Suppressor macrophage (primary cell): ENCODE measurements around the gene GNA12.
"Not testable (repeated sequence)": the region's sequence is repeated elsewhere in the genome, so short reads cannot be mapped to it uniquely, and the experiment has no call there.

Experiments used
- DNase-seq, 4 experiments: peaks; one replicate each; pipeline ENCODE4 v3.0.0-alpha.2; 2020 to 2022

Gene GNA12

DNA sequence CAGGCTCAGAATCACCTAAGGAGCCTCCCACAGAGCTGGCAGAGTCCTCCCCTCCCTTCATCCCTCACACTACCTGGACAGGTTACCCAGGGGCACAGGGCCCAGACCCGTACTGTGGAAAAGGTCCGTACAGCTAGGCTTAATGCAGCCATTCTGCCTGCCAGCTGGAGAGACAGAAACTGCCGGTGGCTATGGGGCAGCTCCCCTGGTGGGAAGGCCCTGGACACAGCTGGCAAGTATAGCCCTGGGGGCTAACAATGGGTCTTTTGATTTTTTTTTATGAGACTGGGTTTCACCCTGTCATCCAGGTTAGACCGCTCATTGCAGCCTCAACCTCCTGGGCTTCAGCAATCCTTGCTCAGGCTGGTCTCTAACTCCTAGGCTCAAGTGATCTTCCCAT, 68.3 kb downstream of the GNA12 start:
- no peak for DNase-seq

DNA sequence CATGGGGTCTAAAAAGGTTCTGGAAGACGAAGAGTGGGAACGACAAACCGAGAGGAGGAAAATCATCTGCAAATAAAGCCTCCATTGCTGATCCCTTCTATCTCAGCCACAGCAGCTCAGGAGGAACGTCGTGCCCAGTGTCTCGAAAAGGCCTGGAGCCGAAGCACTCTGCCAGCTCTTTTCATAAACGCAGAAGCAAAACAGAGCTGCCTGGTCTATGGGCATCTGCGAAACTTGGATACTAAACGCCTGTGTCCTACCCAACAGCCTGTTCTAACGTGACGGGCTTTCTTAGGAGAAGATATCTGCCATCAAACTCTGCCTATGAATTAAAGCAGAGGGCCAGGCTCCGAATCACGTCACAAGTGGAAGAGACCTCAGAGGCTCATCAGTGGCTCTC, 68.7 kb downstream of the GNA12 start:
- DNase-seq, result no peak

GRCh38 chr7:2774935-2775334, 69.2 kb downstream of the GNA12 start:
- peak; percentile 21 to 64 (median 47) for DNase-seq

DNA sequence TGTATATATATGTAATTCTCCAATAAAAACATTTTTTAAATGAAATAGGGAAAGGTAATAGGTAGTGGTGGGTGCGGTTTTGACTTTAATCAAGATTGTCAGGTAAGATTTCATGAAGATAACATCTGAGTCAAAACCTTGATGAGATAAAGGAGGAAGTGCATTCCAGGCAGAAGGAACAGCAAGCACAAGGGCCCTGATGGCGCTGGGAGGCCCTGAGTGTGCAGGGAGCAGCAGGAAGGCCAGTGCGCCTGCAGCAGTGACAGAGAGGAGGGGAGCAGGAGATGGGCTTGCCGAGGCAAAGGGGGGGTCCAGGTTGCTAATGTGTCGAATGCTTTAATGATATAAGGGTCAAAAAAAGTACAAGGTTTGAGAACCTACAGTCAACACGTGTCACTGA, 69.8 kb downstream of the GNA12 start:
- DNase-seq, result peak in 2 of 4 experiments; percentile 37 to 51

- no peak for DNase-seq
These were observed 70.5 kb downstream of the GNA12 start for GRCh38 chr7:2773608-2774007.

GRCh38 chr7:2771274-2771731, 72.8 kb downstream of the GNA12 start:
- peak; percentile 38 to 74 (median 62) for DNase-seq

- no peak for DNase-seq
These were observed 79.5 kb downstream of the GNA12 start for GRCh38 chr7:2764621-2765020.

- DNase-seq, result peak in 1 of 4 experiments; percentile 28
These were observed 80.5 kb downstream of the GNA12 start for GRCh38 chr7:2763597-2763996.

GRCh38 chr7:2761801-2762497, 82.2 kb downstream of the GNA12 start:
- no peak for DNase-seq

GRCh38 chr7:2761131-2761624, 82.9 kb downstream of the GNA12 start:
- no peak for DNase-seq

GRCh38 chr7:2760098-2760889, 83.8 kb downstream of the GNA12 start:
- peak; percentile 75 to 86 (median 82) for DNase-seq

DNA sequence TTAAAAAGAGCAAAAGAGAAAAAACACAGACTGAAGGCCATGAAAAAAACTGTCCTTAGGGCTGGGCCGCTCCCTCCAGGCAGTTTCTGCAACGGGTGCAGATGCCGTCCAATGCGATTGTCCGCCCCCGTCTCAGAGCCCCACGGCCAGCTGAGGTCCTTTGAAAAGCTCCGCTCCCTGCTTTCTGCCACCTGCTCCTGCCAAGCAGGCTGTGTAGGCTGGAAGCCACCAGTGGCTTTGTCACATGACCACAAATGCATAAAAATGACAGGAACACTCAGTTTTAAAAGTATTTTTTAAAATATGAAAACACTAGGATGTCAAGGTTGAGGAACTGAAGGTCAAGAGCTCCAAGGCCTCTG, 84.4 kb downstream of the GNA12 start:
- DNase-seq, result peak in 1 of 4 experiments; percentile 45

GRCh38 chr7:2758673-2759616, 85.2 kb downstream of the GNA12 start:
- DNase-seq, result no peak

GRCh38 chr7:2757904-2758672, 86.0 kb downstream of the GNA12 start:
- peak; percentile 93 to 99 (median 96) for DNase-seq

GRCh38 chr7:2757361-2757903, 86.7 kb downstream of the GNA12 start:
- peak; percentile 31 to 48 (median 44) for DNase-seq

DNA sequence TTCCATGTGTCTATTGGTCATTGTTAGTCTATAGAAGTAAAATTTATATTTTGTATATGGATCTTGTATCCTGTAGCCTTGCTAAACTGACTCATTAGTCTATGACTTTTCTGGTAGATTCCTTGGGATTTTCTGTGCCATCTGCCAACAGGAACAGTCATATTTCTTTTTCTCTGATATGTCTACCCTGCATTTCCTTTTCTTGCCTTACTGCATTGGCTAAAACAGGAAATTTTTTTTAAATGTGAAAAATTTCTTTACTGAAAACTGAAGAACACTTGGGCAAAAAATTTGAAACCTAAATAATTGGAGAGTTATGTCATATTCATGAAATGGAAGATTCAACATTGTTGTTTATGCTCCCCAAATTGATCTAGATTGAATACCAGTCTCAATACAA, 88.6 kb downstream of the GNA12 start:
- no peak for DNase-seq

GRCh38 chr7:2754912-2755311, 89.2 kb downstream of the GNA12 start:
- DNase-seq, result no peak

- no peak for DNase-seq
These were observed 90.0 kb downstream of the GNA12 start for GRCh38 chr7:2754086-2754485.

DNA sequence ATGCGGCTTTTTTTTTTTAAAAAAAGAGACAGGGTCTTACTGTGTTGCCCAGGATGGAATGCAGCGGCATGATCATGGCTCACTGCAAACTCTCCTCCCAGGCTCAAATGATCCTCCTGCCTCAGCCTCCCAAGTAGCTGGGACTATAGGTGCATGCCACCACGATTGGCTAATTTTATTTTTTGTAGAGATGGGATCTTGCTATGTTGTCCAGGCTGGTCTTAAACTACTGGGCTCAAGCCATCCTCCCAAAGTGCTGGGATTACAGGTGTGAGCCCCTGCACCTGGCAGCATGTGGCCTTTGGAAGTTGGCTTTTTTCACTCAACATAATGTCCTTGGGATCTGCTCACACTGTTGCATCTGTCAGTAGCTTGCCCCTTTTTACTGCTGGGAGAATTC, 91.0 kb downstream of the GNA12 start:
- no peak for DNase-seq

DNA sequence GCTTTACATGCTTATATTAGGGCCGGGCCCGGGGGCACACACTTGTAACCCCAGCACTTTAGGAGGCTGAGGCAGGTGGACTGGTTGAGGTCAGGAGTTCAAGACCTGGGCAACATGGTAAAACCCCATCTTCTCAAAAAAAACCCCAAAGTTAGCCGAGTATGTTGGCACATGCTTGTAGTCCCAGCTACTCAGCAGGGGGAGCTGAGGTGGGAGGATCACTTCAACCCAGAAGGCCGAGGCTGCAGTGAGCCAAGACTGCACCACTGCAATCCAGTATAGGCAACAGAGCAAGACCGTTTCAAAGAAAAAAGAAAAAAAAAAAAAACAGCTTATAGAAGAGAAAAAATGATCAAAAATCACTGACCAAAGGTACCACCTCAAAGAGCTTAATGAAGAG, 93.0 kb downstream of the GNA12 start:
- no peak for DNase-seq

DNA sequence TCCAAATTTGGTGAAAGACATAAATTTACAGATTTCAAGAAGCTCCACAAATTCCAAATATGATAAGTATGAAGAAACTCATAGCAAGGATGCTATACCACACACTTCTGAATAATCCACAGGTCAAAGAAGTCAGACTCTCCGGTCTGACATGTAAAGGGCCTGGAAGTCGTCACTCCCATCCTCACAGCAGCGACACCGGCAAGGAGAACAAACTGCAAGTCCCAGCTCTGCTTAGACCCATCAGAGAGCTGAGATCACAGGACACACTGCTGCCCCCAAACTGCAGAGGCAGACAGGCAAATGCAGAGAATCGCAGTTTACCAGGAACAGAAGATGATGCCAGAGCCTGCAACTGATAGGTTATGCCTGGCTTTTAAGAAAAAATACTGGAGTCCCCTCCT, 94.1 kb downstream of the GNA12 start:
- DNase-seq, result no peak

GRCh38 chr7:2748684-2749083, 95.4 kb downstream of the GNA12 start:
- DNase-seq, result not testable (repeated sequence)
